ENCODE results near the gene TDRD1.

Gene TDRD1

DNA sequence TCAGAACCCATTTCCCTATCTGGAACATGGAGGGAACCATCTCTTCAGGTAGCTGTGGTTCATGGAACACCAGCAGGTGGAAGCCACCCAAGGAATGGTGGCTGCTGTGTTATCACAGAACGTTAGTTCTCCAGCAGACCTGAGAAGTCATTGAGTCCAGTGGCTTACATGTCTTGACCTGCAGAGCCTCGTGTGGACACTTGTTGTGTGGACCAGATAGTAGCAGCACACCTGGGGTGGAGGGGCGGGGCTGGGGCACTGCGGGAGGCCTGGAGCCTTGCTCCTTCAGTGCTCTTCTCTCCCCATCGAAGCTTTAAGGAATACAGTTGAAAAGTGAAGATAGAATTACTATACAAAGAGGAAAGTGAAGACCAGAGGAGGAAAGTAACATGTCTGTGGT, 102.3 kb downstream of the TDRD1 start:
- no peak for TF ChIP-seq ZFP30 (CRISPR knock-in tag; IDR thresholded peaks at IDR 0.05)
- TF ChIP-seq POU6F1 (CRISPR knock-in tag; IDR thresholded peaks at IDR 0.05; ENCODE audit: borderline replicate concordance, low read depth), result no peak
- no peak for TF ChIP-seq RARB (CRISPR knock-in tag; IDR thresholded peaks at IDR 0.05)
- no peak for TF ChIP-seq CSDC2 (CRISPR knock-in tag; IDR thresholded peaks at IDR 0.05)
- TF ChIP-seq, protein P1, sequence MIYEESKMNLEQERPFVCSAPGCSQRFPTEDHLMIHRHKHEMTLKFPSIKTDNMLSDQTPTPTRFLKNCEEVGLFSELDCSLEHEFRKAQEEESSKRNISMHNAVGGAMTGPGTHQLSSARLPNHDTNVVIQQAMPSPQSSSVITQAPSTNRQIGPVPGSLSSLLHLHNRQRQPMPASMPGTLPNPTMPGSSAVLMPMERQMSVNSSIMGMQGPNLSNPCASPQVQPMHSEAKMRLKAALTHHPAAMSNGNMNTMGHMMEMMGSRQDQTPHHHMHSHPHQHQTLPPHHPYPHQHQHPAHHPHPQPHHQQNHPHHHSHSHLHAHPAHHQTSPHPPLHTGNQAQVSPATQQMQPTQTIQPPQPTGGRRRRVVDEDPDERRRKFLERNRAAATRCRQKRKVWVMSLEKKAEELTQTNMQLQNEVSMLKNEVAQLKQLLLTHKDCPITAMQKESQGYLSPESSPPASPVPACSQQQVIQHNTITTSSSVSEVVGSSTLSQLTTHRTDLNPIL (CRISPR knock-in tag; IDR thresholded peaks at IDR 0.05; ENCODE audit: low read depth), result no peak
- no peak for TF ChIP-seq SNAI2 (CRISPR knock-in tag; IDR thresholded peaks at IDR 0.05)
- TF ChIP-seq ZNF8 (CRISPR knock-in tag; IDR thresholded peaks at IDR 0.05), result no peak
- no peak for TF ChIP-seq ARNTL (CRISPR knock-in tag; IDR thresholded peaks at IDR 0.05; ENCODE audit: borderline replicate concordance, low read depth)
- no peak for TF ChIP-seq ISL1 (CRISPR knock-in tag; IDR thresholded peaks at IDR 0.05)
- no peak for TF ChIP-seq ZFP3 (CRISPR knock-in tag; IDR thresholded peaks at IDR 0.05)
- TF ChIP-seq TOX (CRISPR knock-in tag; IDR thresholded peaks at IDR 0.05; ENCODE audit: borderline replicate concordance), result no peak
- TF ChIP-seq ZNF565 (CRISPR knock-in tag; conservative IDR thresholded peaks at IDR 0.05; ENCODE audit: low read depth), result no peak
- TF ChIP-seq, protein P2, sequence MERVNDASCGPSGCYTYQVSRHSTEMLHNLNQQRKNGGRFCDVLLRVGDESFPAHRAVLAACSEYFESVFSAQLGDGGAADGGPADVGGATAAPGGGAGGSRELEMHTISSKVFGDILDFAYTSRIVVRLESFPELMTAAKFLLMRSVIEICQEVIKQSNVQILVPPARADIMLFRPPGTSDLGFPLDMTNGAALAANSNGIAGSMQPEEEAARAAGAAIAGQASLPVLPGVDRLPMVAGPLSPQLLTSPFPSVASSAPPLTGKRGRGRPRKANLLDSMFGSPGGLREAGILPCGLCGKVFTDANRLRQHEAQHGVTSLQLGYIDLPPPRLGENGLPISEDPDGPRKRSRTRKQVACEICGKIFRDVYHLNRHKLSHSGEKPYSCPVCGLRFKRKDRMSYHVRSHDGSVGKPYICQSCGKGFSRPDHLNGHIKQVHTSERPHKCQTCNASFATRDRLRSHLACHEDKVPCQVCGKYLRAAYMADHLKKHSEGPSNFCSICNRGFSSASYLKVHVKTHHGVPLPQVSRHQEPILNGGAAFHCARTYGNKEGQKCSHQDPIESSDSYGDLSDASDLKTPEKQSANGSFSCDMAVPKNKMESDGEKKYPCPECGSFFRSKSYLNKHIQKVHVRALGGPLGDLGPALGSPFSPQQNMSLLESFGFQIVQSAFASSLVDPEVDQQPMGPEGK (CRISPR knock-in tag; IDR thresholded peaks at IDR 0.05; ENCODE audit: borderline replicate concordance), result no peak
- TF ChIP-seq ZNF70 (CRISPR knock-in tag; IDR thresholded peaks at IDR 0.05), result no peak
- no peak for TF ChIP-seq ESRRG (CRISPR knock-in tag; IDR thresholded peaks at IDR 0.05)
- no peak for TF ChIP-seq GLIS3 (CRISPR knock-in tag; IDR thresholded peaks at IDR 0.05)
- ATAC-seq, result no peak

All from SK-N-SH treated with all-trans-retinoic acid at 6 μM for 48 hours (cell line).